ENCODE measurements around the gene SORCS1. TPM values are rescaled to one million over a fixed set of nuclear protein-coding genes. Genes with fewer than 3 reads are reported as not detected.

SORCS1 gene
- polyA plus RNA-seq, 4 donors = 4.5 to 19.8 (median 9.6) TPM

GRCh38 chr10:106563384-106563783 is 601.1 kb downstream of the SORCS1 start:
- DNase-seq (ENCODE audit: low read depth in 4 of 4, low spot score in 3 of 4) = no peak

GRCh38 chr10:106560925-106561640 is 603.4 kb downstream of the SORCS1 start:
- DNase-seq (ENCODE audit: low read depth in 4 of 4, low spot score in 3 of 4) = no peak

GRCh38 chr10:106559442-106559841 is 605.1 kb downstream of the SORCS1 start:
- DNase-seq (ENCODE audit: low read depth in 4 of 4, low spot score in 3 of 4) = no peak

GRCh38 chr10:106557951-106558733 is 606.4 kb downstream of the SORCS1 start:
- DNase-seq (ENCODE audit: low read depth in 4 of 4, low spot score in 3 of 4) = no peak

- no peak for DNase-seq (ENCODE audit: low read depth in 4 of 4, low spot score in 3 of 4)
Observed at GRCh38 chr10:106557053-106557452, 607.5 kb downstream of the SORCS1 start.

GRCh38 chr10:106555599-106555998 is 608.9 kb downstream of the SORCS1 start:
- DNase-seq (ENCODE audit: low read depth in 4 of 4, low spot score in 3 of 4) = no peak

- DNase-seq (ENCODE audit: low read depth in 4 of 4, low spot score in 3 of 4) = no peak
Observed at GRCh38 chr10:106551501-106552062, 612.9 kb downstream of the SORCS1 start.

- DNase-seq (ENCODE audit: low read depth in 4 of 4, low spot score in 3 of 4) = no peak
Observed at GRCh38 chr10:106548832-106549231, 615.7 kb downstream of the SORCS1 start.

GRCh38 chr10:106547047-106547635 is 617.4 kb downstream of the SORCS1 start:
- DNase-seq (ENCODE audit: low read depth in 4 of 4, low spot score in 3 of 4) = no peak

GRCh38 chr10:106542461-106542860 is 622.0 kb downstream of the SORCS1 start:
- no peak for DNase-seq (ENCODE audit: low read depth in 4 of 4, low spot score in 3 of 4)

- DNase-seq (ENCODE audit: low read depth in 4 of 4, low spot score in 3 of 4) = no peak
Observed at GRCh38 chr10:106540645-106541044, 623.9 kb downstream of the SORCS1 start.

GRCh38 chr10:106537866-106538265 is 626.6 kb downstream of the SORCS1 start:
- no peak for DNase-seq (ENCODE audit: low read depth in 4 of 4, low spot score in 3 of 4)

- DNase-seq (ENCODE audit: low read depth in 4 of 4, low spot score in 3 of 4) = no peak
Observed at GRCh38 chr10:106535304-106535953, 629.1 kb downstream of the SORCS1 start.

GRCh38 chr10:106534441-106534840 is 630.1 kb downstream of the SORCS1 start:
- no peak for DNase-seq (ENCODE audit: low read depth in 4 of 4, low spot score in 3 of 4)

- DNase-seq (ENCODE audit: low read depth in 4 of 4, low spot score in 3 of 4) = no peak
Observed at GRCh38 chr10:106528702-106529101, 635.8 kb downstream of the SORCS1 start.

GRCh38 chr10:106525835-106526234 is 638.7 kb downstream of the SORCS1 start:
- no peak for DNase-seq (ENCODE audit: low read depth in 4 of 4, low spot score in 3 of 4)

All from left renal pelvis (tissue), 4 donors.